GM19025 (cell line): Measurements from ENCODE around the gene RPS6KA3.
"Not testable (repeated sequence)": the region's sequence is repeated elsewhere in the genome, so short reads cannot be mapped to it uniquely, and the experiment has no call there.

Experiments
- ATAC-seq: cut with Tn5 transposase; IDR thresholded peaks from one replicate; pipeline ENCODE4 v1.9.1; 2021; ENCODE audit warnings: mild to moderate bottlenecking, low read depth, moderate library complexity; ENCODE audit not compliant: unreplicated experiment

The RPS6KA3 gene

GRCh38 chrX:20149326-20149725 lies 117.4 kb downstream of the RPS6KA3 start:
- ATAC-seq = no peak

GRCh38 chrX:20147561-20147960 lies 119.1 kb downstream of the RPS6KA3 start:
- ATAC-seq = no peak

- ATAC-seq = no peak
Observed at GRCh38 chrX:20144491-20144890, 122.2 kb downstream of the RPS6KA3 start.

GRCh38 chrX:20143561-20143960 lies 123.1 kb downstream of the RPS6KA3 start:
- no peak for ATAC-seq

- ATAC-seq = no peak
Observed at GRCh38 chrX:20143111-20143510, 123.6 kb downstream of the RPS6KA3 start.

GRCh38 chrX:20141281-20142220 lies 125.2 kb downstream of the RPS6KA3 start, which contains the start of gene EIF1AX:
Gene EIF1AX (minus strand): TSS chrX:20141838. CDS start chrX:20141640, 198 bp downstream.
- peak; percentile 99 for ATAC-seq

- ATAC-seq = no peak
Observed at GRCh38 chrX:20140420-20140819, 126.3 kb downstream of the RPS6KA3 start.

- no peak for ATAC-seq
Observed at GRCh38 chrX:20139966-20140365, 126.7 kb downstream of the RPS6KA3 start.

GRCh38 chrX:20135944-20136343 lies 130.8 kb downstream of the RPS6KA3 start:
- no peak for ATAC-seq

- no peak for ATAC-seq
Observed at GRCh38 chrX:20132666-20133065, 134.0 kb downstream of the RPS6KA3 start.

- no peak for ATAC-seq
Observed at GRCh38 chrX:20130357-20130756, 136.4 kb downstream of the RPS6KA3 start.

GRCh38 chrX:20129547-20129946 lies 137.2 kb downstream of the RPS6KA3 start:
- no peak for ATAC-seq

- ATAC-seq = no peak
Observed at GRCh38 chrX:20128670-20129069, 138.0 kb downstream of the RPS6KA3 start.

GRCh38 chrX:20127440-20127839 lies 139.3 kb downstream of the RPS6KA3 start:
- ATAC-seq = not testable (repeated sequence)

GRCh38 chrX:20126833-20127232 lies 139.9 kb downstream of the RPS6KA3 start:
- not testable (repeated sequence) for ATAC-seq

GRCh38 chrX:20124964-20125363 lies 141.7 kb downstream of the RPS6KA3 start:
- no peak for ATAC-seq

GRCh38 chrX:20118065-20118824 lies 148.5 kb downstream of the RPS6KA3 start:
- no peak for ATAC-seq

- ATAC-seq = no peak
Observed at GRCh38 chrX:20116577-20117240, 150.0 kb downstream of the RPS6KA3 start, which contains the start of gene MAP7D2. Gene MAP7D2 (minus strand): TSS chrX:20116907. CDS start chrX:20116879, 28 bp downstream.

GRCh38 chrX:20116087-20116576 lies 150.6 kb downstream of the RPS6KA3 start:
- no peak for ATAC-seq

GRCh38 chrX:20112022-20112774 lies 154.5 kb downstream of the RPS6KA3 start:
- no peak for ATAC-seq
